ENCODE data around the gene ETV6.

Gene ETV6

DNA sequence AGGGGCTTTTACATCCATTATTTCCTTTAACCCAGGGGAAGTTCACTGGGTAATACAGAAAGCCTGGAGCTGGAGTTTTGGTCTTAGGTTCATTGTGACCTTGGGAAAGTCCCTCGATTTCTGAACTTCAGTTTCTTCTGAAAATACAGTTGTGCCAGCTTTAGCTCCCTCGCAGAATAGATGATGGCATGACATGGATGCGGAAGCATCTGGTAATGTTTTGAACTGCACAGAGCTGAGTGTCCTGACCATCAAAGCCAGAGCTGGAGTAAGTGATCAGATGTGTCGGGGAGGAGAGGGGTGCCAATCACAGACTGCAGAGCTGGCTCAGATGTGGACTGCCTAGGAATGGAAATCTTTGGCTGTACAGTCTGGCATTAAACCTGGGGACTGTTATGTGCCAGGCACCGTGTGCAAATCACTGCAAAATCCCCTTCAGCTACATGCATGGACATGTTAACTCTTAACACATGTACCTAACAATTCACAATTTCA lies 180.9 kb downstream of the ETV6 start:
- no peak for DNase-seq (ENCODE audit: low spot score)

DNA sequence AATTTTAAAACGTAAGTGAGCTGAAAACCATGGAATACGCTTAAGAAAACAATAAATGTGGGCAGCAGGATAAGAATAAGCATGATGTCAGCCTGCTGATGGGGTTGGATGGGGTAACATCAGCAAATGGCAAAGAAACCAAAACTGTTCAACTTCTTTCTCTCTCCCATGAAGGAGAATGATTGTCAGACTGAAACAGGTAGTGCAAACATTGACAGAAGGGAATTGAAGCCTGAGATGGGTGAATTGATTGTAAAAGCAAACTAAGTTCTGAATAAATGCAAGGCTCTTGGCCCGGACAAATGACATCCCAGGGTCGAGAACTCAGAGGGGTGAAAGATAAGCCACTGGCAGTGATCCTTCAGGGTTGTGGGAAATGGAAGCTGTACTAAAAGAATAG lies 182.6 kb downstream of the ETV6 start:
- peak; percentile 21 for DNase-seq (ENCODE audit: low spot score)

DNA sequence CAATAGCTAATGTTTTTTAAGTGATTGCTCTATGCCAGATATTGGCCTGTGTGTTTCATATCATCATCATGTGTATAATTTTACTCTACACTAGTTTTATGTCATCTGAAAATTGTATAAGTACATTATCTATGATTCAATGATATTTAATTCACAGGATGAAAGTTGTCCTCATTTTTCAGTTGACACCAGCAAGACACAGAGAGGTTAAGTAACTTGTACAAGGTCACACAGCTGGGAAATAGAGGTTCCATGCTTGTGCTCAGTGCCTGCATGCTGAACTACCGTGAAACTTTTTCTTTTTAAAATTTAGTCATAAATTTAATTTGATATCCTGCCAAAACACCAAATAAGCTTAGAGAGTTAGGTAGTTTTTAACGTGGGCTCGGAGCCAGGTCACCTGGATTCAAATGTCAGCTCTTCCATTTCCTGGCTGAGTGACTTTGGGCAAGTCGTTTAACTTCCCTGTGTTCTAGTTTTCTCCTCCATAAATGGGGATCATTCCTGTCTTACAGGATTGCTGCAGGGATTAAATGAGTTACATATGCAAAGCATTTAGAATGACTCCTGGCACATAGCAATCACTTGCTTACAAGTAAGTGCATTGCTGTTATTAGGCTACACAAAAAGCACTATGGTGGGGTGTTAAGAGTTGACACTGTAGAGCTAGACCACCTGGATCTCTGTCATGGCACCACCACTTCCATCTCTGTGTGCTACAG lies 183.9 kb downstream of the ETV6 start:
- no peak for DNase-seq (ENCODE audit: low spot score)

DNA sequence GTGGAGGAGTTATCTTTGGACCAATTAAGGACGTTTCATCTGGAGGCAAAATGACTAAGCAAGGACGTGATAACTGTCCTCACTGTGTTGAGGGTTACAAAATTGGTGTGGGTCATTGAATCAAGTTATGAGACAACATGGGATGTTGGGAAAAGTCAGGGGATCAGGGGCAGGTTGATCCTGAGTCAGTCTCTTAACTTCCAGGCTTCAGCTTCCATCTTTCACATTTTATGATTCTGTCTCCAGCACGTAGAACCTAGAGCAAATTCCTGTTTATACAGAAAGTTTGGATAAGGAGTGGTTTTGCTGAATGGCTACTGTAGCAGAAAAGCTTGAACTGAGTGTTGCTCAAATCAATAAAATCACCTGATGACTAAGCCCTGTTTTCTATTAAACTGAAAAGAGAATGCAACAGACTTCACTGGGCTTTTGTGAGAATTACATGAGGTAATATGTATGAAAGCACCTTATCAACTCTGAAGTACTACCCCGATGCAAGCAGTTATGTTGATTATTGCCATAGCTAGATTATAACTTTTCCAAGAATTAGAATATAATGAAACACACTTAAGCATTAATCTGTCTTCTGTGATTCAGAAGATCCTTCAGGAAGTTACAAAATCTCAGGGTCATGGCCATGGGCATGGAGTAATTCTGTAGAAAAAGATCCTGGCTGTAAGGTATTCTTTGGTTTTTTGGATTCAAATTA lies 184.8 kb downstream of the ETV6 start:
- DNase-seq (ENCODE audit: low spot score) = no peak

DNA sequence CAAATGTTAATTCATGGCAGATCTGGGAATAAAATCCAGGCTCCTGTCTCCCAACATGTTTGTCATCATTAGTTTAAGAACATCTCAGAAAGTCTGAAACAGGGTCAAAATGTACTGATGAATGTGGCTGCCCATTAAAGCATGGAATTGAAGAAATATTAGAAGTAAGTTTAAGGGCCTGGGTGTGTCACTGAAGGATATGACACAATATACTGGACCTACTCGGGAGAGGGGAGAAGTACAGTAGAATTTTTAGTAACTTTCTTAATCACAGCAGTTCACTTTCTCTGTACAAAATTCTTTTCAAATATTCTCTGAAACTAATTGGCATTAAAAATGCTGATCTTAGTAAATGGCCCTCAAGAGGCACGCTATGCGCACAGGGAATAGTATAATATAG lies 185.5 kb downstream of the ETV6 start:
- no peak for DNase-seq (ENCODE audit: low spot score)

DNA sequence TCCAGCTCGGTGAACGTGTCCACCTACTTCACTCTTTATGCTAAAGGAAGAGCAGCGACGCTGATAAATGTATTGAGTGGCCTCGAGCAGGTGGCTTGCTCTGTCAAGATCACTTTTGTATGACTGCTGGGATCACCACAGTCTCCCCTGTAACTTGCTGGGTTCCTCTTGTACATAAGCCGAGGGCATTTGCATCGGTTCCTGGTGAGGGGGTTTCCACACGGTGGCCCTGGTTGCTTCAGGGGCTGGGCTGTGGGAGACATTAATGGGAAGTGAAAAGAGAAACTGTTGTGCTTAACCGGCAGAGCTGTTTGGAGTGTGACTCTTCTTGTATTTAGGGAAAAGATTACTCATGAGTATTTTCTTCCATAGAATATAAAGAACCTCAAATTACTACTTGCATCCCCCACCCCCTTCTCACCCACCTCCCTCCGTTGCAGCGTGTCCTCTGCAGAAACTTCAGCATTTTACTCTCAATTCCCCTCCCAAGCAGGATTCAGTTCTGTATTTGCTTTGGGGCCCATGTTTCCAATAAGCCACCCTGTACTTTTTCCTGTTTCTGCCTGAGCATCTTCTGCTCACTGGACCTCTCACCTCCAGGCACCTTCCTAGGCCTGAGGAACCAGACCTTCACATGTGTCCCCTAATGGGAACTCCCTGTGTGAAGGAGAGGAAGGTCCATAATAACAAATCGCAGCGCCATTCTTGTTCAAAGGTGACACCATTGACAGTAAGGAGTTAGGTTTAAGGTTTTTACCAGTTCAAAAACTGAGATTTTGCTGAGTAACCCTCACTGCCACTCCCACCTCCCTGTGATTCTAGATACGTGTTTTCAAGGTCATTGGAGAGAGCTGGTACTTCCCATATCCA lies 187.0 kb downstream of the ETV6 start:
- DNase-seq (ENCODE audit: low spot score) = no peak

DNA sequence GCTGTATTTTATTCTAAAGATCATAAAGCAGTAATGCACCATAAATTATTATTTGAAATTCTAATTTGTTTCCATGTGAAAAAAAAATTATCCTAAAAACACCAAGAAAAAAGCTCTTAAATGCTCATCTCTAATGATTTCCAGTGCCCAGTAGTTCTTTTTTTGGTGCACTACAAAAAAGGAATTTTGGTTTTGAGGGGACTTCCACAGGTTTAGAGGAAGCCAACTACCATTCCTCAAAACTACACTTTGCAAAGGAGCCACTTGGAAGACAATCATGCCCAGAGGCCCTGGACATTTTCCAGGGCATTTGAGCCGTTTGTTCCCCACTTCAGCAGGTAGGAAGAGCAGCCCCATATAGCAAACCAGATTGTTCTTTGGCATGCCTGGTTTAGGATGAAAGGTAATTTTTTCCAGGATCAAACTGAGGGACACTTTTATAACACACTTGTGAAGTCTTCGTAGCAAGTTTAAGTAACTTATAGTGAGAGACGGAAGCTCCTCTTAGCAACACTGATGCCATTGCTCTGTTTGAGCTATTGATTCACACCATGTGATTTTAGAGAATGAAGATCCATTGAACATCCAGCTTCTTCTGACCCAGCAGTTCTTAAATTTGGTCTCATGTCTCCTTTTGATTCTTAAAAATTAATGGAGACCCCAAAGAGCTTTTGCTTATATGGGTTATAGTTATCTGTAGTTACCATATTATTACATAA lies 187.9 kb downstream of the ETV6 start:
- no peak for DNase-seq (ENCODE audit: low spot score)

DNA sequence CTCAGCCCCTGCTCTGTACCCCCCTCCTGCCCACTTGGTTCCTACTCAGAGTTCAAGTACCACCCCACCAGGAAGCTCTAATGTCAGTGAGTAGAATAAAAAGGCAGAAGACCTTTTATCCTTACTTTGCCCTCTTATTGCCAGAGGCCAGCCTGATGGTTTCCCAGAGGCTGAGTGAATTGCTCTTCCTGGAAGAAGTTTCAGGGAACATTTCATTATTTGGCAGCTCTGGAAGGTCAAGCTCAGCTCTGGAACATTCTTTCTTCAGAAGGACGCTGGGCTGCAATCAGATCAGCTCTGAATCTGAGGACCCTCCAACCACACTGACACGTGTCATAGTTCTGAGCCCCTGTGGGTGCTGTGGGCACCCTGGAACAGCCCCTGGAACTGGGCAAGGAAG lies 188.9 kb downstream of the ETV6 start:
- DNase-seq (ENCODE audit: low spot score) = no peak

DNA sequence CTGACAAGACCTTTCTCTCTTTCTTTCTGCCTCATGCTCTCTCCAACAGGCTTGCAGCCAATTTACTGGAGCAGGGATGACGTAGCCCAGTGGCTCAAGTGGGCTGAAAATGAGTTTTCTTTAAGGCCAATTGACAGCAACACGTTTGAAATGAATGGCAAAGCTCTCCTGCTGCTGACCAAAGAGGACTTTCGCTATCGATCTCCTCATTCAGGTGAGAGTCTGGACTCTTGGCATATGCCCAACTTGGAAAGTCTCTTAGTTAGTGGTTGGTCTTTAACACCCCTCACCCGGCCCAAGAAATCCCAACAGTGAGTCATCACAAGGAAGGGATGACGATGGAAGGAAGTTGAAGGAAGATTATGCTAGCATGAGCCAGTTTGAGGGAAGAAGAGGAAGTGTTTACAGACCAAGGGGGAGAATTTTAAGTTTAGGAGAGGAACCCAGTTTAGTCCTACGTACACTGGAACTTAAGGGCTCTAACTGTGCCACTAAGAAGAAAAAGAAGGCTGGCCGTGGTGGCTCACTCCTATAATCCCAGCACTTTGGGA lies 189.7 kb downstream of the ETV6 start:
- DNase-seq (ENCODE audit: low spot score) = no peak

DNA sequence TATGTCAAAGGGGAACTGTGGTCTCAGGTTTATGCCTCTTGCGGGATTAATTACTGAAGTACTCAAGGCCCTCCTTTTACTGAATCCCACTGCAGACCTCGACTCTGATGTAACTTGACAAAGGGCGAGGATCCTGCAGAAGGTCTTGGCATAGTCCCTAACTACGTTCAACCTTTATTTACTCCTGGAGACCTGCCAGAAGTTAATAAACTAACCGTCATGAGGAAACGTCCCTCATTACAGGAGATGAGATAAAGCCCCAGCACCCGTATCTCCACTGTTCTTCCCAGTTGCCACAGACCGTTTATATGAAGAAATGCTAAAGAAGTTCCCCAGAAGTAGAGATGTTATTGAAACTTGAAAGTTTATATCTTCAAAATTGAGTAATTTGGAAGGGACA lies 190.9 kb downstream of the ETV6 start:
- DNase-seq (ENCODE audit: low spot score) = no peak

DNA sequence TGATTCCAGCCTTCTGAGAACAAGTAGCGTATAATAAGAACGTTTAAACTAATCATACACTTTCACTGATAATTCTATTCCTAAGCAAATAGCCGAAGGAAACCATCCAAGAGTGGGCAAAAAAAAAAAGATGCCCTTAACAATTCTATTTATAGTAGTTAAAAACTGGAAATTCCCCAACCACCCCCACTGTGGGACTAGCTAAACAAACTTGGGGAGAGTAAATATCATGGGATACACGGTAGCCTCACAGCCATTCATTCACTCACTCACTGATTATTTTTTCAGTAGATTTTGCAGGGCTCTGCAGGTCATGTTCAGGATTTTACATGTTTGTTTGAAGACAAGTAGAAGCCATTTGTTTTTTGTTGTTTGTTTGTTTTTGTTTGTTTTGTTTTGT lies 197.0 kb downstream of the ETV6 start:
- DNase-seq (ENCODE audit: low spot score) = peak; percentile 32

DNA sequence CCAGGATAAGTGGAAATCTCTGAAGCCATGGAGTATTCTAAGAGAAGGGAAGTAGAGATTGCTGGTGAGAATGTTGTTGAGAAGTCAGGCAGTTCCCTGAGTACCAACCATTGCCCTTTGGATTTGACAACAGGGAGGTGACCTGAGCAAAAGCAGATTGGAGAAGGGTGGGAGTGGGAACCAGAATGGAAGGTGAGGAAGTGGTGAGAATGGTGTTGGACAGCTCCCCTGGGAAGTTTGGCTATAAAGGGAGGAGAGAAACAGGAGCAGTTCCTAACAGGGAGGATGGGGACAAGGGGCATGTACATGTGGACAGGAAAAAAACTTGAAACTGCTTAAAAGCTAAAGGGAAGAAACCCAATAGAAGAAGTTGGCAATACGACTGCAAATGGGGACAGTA lies 198.1 kb downstream of the ETV6 start:
- DNase-seq (ENCODE audit: low spot score) = no peak

DNA sequence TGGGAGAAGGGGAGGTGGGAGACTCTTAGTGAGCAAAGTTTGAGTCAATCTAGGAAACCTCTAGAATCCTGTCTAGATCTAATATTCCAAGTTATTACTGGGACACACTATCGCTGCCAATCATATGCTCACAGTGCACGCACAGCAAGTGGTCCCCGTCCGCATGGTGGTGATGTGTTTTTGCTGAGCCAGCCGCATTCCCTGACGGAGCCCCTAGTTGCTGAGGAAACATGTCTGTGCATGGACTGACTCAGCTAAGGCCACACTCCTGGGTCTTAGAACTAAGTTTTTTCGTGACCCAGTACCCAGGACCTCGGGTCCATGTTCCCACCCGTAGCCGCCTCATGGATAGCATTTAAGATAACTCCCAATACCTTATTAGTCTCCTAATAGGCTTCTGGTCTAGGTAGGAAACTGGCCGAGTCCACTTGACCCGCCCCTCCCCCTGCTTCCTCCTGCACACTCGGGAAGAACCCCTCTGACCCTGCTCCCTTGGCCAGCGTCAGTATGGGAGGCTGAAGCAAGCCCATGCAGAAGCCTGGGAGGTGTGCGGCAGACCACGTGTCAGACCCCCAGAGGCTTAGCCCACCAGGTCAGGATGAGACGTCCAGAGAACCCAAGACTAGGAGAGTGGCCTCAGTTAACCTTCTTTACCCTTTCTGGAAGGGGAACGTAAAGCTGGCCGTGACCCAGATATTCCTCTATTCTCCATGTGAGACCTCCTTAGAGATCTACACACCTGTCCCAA lies 200.5 kb downstream of the ETV6 start:
- no peak for DNase-seq (ENCODE audit: low spot score)

DNA sequence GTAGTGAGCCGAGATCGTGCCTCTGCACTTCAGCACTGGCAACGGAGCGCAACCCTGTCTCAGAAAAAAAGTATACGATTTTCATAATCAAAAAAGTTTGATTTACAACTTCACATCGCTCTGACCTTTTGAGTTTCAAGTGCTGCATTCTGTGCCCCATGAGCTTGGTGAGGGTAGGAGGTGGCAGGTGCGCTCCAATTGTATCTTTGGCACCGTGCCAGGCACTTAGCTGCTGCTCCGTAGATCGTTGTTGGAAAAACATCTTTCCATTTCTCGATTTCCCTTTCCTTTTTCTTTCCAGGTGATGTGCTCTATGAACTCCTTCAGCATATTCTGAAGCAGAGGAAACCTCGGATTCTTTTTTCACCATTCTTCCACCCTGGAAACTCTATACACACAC lies 203.7 kb downstream of the ETV6 start:
- DNase-seq (ENCODE audit: low spot score) = no peak

DNA sequence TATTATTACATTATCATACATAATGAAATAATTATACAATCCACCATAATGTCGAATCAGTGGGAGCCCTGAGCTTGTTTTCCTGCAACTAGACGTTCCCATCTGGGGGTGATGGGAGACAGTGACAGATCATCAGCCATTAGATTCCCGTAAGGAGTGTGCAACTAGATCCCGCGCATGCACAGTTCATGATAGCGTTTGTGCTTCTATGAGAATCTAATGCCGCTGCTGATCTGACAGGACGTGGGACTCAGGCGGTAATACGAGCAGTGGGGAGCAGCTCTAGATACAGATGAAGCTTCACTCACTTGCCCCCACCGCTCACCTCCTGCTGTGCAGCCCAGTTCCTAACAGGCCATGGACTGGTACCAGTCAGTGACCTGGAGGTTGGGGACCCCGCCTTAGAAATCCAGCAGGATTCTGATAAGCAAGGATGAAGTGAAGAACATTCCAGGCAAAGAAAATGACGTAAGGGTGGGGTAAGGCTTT lies 204.6 kb downstream of the ETV6 start:
- no peak for DNase-seq (ENCODE audit: low spot score)

DNA sequence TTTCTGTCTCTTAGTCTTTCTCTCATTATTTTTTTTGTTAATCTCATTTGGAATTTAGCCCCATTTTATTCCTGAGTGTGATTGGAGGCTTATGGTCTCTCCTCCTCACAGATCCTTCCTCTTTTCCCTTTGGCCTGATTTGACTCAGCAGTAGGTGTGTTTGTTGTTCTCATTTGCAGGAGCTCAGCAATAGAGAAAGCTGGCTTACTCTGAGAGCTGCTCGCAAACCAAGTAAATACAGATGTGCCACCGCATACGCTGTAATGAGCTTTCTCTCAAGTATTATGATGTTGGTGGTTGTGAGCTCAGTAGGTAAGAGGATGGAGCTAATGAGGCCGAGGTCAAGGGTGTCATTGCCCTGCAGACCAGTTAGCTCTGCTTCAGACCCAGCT lies 206.5 kb downstream of the ETV6 start:
- no peak for DNase-seq (ENCODE audit: low spot score)

DNA sequence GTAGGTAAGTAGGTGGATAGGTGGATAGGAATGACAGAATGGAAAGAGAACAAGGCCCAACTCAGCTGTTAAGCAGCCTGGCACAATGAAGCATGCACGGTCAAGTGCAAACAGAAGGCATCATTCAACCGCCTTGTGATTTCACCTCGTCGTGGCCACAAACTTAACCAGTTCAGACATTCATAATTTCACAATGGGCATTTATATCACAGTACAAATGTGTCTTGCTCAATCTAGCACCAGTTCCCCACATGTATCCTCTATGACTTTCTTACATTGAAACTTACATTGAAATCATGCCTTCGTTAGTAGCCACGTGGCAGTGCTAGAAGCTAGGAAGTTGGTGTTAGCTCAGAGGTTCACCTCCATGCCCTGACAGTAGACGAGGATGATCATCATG lies 207.5 kb downstream of the ETV6 start:
- no peak for DNase-seq (ENCODE audit: low spot score)

DNA sequence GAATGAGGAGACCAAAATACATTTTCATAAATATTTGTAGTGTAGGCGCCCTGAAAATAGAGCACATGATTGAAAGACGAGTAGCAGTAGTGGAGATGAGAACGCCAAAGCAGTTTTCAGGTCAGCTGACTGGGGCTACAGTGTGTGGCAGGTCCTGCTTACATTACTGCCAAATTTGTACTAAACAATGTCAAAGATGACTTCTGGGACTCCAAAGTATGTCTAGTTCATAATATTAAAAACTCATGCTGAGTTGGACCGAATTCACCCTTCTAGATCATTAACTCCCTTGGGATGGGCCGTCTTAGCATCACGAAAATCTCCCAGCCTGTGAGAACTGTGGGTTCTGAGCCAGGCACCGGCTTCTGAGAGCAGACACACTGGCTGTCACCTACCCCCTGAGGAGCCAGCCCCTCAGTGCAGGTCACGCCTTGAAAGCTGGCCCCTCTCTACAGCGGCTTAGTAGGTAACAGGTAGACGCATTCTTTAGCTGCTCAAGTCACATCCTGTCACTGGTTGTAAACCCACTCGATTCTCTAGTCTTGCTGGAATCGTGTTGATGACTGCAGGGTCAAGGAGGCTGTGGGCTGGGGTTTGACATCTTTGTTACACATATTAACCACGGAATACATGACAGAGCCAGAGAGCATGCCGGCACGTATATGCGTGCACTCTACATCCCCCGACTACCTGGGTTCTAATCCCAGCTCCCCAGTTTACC lies 210.4 kb downstream of the ETV6 start:
- no peak for DNase-seq (ENCODE audit: low spot score)

DNA sequence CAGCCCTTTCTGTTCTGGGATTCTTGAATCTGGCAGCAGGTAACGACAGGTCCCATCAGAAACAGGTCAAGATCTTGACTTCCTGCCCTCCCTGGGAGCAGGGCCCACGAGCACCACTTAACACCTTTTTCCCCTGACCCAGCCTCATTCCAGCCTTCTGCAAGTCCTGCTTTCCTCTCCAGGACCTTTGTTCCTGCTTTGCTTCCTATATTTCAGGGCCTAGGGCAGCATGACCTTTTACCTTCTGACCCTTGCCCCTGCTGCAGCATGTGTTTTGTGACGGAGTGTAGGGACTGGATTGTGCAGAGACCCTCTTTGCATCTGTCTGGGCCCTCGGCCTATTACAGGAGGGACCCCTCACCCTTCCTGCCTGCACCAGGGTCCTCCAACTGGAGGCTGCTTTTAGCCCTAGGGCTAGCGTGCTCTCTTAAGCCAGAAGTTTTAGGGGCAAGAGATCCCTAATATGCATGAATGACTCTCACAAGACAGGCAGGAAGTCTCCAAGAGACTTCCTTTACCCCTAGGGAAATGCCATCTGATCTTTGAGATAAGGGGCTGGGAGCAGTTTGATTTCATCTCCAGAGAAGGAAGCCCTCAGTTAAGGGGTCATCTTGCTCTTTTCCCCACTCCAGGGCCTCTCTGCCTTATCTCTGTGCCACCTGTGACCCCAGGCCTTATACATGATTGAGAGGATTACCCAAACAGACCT lies 211.8 kb downstream of the ETV6 start:
- no peak for DNase-seq (ENCODE audit: low spot score)

Measured in HuH-7 (cell line).